Stimulated activated CD8-positive, alpha-beta memory T cell treated with anti-CD3 and anti-CD28 coated beads, Interleukin-15, amount 100 ng/mL, for 24 hours (primary cell): ENCODE data around the gene MYO15B.

ENCODE experiments used
- DNase-seq: peaks from one replicate; pipeline ENCODE4 v3.0.0-alpha.2; 2020; ENCODE audit warnings: low read depth

MYO15B gene

GRCh38 chr17:75602644-75603043, 15.0 kb downstream of the MYO15B start:
- no peak for DNase-seq

GRCh38 chr17:75603123-75603522, 15.5 kb downstream of the MYO15B start:
- DNase-seq, result no peak

- no peak for DNase-seq
These were observed 16.6 kb downstream of the MYO15B start for GRCh38 chr17:75604034-75604695.

DNA sequence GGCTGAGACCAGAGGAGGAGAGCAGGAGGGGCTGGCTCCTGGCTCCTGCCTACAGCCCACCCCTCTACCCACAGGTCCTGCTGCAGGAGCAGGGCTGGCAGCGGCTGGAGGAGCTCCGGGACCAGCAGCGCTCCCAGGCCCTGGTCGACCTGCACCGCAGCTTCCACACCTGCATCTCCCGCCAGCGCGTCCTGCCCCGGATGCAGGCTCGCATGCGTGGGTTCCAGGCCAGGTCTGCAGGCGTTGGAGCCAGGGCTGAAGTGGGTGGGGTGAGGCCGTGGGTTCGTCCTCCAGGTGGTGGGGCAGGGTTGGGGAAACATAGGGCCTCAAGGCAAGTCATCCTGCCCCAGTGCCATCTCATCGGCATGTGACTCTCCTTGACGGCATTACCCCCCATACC, 18.2 kb downstream of the MYO15B start:
- no peak for DNase-seq

- no peak for DNase-seq
These were observed 19.5 kb downstream of the MYO15B start for GRCh38 chr17:75607086-75607485.

GRCh38 chr17:75610103-75610984, 22.7 kb downstream of the MYO15B start:
- DNase-seq, result no peak

DNA sequence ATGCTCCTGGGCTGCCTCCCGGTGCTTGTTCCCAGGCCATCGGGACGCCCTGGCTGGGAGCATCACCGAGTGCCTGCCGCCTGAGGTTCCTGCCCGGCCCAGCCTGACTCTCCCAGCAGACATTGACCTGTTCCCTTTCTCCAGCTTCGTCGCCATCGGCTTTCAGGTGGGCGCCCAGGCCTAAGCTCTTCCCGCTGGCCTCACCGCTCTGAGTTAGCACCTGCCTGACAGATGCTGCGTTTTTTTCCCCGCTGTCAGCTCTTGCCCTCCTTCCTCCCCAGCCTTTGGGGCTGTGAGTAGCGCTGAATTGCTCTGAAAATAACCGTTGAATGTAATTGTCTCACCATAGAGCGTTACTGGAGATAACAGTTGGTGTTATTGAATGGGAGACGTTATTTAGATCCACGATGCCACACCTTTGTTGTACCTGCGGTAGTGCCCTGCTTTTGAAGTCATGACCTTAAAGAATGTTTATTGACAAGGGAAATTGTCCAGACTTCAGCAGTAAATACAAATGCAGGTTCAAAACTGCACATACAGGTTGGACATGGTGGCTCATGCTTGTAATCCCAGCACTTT, 24.3 kb downstream of the MYO15B start:
- DNase-seq, result no peak

- DNase-seq, result no peak
These were observed 25.5 kb downstream of the MYO15B start for GRCh38 chr17:75612906-75613626.

GRCh38 chr17:75614006-75614405, 26.4 kb downstream of the MYO15B start:
- no peak for DNase-seq

DNA sequence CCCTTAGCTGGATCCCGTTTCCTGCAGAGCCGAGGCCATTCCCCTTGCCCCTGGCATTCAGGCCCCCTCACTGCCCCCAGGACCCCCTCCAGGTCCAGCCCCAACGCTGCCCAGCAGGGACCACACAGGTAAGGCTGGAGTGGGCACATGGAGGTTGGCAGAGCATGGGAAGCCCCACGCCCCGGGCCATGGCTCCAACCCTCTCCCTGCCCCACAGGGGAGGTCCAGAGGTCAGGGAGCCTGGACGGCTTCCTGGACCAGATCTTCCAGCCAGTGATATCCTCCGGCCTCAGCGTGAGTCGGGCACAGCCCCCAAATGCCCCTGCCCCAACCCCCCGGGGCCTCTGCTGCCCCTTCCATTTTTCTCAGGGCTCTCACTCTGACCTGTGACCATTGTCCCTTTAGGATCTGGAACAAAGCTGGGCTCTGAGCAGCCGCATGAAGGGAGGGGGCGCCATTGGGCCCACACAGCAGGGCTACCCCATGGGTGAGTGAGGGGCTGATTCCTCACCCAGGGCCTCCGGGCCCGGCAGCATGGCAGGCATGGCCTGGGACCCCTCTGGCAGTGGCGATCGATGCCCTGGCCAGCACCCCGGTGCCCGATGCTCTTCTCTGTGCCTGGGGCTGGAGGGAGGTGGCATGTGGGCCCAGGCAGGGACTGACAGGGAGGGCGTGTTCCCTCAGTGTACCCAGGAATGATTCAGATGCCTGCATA, 27.1 kb downstream of the MYO15B start:
- no peak for DNase-seq

DNA sequence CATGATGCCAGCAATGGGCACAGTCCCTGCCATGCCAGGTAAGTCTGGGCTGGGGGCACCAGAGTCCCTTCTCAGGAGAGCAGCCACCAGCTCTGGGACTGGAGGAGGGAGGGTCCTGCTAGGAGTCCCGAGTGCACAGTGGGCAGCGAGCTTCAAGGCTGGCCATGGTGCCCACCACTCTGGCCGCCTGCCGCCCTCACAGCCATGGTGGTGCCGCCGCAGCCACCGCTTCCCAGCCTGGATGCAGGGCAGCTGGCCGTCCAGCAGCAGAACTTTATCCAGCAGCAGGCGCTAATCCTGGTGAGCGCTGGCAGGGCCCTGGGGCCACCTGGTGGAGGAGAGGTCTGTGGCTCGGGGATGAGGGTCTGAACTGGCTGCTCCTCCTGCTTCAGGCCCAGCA, 27.7 kb downstream of the MYO15B start:
- DNase-seq, result no peak

- DNase-seq, result no peak
These were observed 29.0 kb downstream of the MYO15B start for GRCh38 chr17:75616521-75617122.

- no peak for DNase-seq
These were observed 29.6 kb downstream of the MYO15B start for GRCh38 chr17:75617218-75617617.

DNA sequence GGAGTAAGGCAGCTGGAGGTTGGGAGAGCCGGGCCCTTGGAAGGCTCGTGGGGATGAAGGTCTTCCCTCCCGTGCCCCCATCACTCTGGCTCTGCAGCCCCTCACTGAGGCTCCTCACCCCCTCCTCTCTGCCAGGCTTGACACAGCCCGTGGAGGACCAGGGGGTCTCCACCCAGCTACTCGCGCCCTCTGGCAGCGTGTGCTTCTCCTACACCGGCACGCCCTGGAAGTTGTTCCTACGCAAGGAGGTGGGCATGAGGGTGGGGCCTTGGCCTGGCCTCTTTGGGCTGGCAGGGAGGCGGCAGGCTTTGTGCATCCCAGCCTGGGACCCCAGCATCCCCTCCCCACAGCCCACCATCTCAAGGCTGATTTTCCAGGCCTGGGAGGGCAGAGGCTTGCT, 30.1 kb downstream of the MYO15B start:
- DNase-seq, result no peak

DNA sequence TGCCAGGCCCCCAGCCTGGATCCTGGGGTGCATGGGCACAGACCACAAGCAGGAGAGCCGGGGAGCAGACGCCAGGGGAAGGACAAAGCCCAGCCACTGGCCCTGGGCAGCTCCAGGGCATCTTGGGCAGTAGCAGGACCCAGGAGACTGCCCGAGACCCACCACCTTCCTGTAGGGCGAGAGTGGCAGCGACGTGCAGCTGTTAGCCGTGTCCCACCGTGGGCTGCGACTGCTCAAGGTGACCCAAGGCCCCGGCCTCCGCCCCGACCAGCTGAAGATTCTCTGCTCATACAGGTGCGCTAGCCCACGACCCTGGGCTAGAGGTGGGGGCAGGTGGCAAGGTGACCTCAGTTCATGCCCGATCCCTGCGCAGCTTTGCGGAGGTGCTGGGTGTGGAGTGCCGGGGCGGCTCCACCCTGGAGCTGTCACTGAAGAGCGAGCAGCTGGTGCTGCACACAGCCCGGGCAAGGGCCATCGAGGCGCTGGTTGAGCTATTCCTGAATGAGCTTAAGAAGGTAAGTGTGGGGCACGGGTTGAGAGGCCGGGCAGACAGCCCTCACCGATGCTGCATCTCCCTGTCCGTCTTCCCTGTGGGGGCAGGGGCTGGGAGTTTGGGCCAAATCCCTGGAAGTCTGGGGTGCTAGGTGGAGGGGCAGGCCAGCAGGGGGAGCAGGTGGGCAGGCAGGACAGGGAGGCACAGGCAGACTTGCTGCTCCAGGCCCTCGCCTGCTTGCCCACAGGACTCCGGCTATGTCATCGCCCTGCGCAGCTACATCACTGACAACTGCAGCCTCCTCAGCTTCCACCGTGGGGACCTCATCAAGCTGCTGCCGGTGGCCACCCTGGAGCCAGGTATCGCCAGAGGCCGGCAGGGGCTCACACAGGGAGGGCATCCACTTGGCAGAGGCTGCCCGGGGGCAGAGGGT, 32.2 kb downstream of the MYO15B start:
- no peak for DNase-seq

DNA sequence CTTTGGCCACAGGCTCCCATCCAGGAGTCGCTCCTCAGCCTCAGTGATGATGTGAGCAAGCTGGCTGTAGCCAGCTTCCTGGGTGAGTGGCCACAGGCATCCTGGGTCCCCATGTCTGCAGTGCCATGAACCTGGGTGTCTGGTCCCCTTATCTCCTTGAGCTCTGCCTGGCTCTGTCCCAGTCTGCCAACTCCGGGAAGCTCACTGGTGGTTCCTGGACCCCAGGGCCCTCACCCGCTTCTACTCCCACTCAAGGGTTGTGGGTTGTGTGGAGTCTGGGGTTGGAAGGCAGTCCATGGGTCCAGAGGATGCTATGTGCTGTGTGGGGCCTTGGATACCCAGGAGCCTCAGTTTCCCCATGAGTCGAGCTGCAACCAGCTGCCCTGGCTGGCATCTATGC, 33.9 kb downstream of the MYO15B start:
- DNase-seq, result no peak

- no peak for DNase-seq
These were observed 34.5 kb downstream of the MYO15B start for GRCh38 chr17:75622076-75622475.

DNA sequence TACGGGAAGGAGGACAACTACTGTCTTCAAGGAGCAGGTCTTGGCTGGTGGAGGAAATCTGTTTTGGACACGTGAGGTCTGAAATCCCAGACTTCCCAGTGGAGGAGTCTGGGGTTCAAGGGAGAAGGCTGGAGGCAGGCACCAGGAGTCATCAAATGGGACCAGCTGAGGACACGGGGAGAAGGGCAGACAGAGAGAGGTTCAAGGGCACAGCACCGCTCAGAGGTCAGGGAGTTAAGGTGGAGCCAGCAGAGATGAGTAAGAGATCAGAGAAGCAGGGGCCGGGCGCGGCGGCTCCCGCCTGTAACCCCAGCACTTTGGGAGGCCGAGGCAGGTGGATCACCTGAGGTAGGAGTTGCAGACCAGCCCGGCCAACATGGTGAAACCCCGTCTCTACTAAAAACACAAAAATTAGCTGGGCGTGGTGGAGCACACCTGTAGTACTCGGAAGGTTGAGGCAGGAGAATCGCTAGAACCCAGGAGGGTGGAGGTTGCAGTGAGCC, 35.2 kb downstream of the MYO15B start:
- DNase-seq, result no peak

DNA sequence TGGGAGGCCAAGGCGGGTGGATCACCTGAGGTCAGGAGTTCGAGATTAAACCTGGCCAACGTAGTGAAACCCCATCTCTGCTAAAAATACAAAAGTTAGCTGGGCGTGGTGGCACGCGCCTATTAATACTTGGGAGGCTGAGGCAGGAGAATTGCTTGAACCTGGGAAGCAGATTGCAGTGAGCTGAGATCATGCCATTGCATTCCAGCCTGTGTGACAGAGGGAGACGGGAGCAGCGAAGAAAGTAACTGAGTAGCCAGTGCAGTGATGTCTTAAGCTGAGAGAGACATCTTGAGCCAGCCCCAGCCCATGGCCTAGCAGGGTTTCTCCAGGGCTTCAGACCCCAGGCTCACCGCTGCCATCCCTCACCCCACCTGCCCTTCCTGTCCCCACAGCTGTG, 35.8 kb downstream of the MYO15B start:
- no peak for DNase-seq

DNA sequence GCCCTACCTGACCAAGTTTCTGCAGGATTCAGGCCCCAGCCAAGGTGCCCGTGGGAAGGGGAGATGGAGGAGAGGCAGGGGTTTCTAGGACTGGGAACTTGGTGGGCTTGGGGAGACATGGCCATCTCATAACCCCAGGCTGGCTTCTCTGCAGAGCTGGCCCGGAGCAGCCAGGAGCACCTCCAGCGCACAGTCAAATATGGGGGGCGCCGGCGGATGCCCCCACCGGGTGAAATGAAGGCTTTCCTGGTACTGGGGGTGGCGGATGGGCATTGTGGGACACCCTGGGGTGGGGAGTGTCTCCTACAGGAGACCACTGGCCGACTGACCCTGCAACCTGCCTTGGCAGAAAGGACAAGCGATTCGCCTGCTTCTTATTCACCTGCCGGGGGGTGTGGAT, 36.4 kb downstream of the MYO15B start:
- DNase-seq, result no peak
